ENCODE measurements around the gene MAP4K5. TPM values are rescaled to one million over a fixed set of nuclear protein-coding genes. Genes with fewer than 3 reads are reported as not detected.
A peak's percentile ranks its signal among the peaks of the same experiment; 100 is the strongest.

Gene MAP4K5
- total and polyA plus RNA-seq, 5 donors, result 8.4 to 29.0 (median 20.4) TPM

GRCh38 chr14:50381008-50381407 is 151.4 kb downstream of the MAP4K5 start:
- Histone ChIP-seq H3K9me3 (ENCODE audit: control insufficient read depth, low read length) (no peaks in the 10 kb centered on the region), H3K4me3 (ENCODE audit: low read length) (no peak overlapping the region), H3K27me3 (ENCODE audit: control insufficient read depth, insufficient read depth) (no peaks in the 10 kb centered on the region), H3K27ac (ENCODE audit: low read length) (no peak overlapping the region), H3K4me1 (ENCODE audit: control insufficient read depth, insufficient read depth, low read length) (no peaks in the 10 kb centered on the region)
- ATAC-seq (no peak), DNase-seq (no peak)
- intact Hi-C loops (cut with DNase I), result no loop called here
- 98% methylated on average over 1 of the region's 1 CpG for WGBS

DNA sequence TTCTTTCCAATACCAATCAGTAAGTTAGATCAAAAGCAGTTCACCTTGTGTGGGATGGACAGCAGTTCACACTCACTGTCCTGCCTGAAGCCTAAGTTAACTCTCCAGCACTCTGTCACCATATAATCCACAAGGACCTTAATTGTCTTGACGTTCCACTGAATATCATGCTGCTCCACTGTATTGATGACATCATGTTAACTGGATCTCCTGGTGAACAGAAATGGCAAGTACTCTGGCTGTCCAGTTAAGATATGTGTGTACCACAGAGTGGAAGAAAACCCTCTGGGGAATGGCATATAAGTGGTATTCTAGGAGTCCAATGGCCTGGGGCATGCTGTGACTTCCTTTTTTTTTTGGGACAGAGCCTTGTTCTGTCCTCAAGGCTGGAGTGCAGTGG is 151.9 kb downstream of the MAP4K5 start:
- WGBS, result 84% methylated on average over 1 of the region's 1 CpG

GRCh38 chr14:50379563-50379962 is 152.8 kb downstream of the MAP4K5 start:
- intact Hi-C loops (cut with DNase I), result no loop called here
- Histone ChIP-seq H3K27ac (ENCODE audit: low read length) (no peak overlapping the region), H3K27me3 (ENCODE audit: control insufficient read depth, insufficient read depth) (no peaks in the 10 kb centered on the region), H3K9me3 (ENCODE audit: control insufficient read depth, low read length) (no peaks in the 10 kb centered on the region), H3K4me1 (ENCODE audit: control insufficient read depth, insufficient read depth, low read length) (no peaks in the 10 kb centered on the region), H3K4me3 (ENCODE audit: low read length) (no peak overlapping the region)
- WGBS, result 95% methylated on average over 2 of the region's 2 CpGs
- ATAC-seq, result no peak
- no peak for DNase-seq

More for the DNA sequence above, 151.9 kb downstream of the MAP4K5 start:
- no peak for ATAC-seq
- no peak for DNase-seq
- Histone ChIP-seq H3K27me3 (ENCODE audit: control insufficient read depth, insufficient read depth) (no peaks in the 10 kb centered on the region), H3K9me3 (ENCODE audit: control insufficient read depth, low read length) (no peaks in the 10 kb centered on the region), H3K27ac (ENCODE audit: low read length) (no peak overlapping the region), H3K4me1 (ENCODE audit: control insufficient read depth, insufficient read depth, low read length) (no peaks in the 10 kb centered on the region), H3K4me3 (ENCODE audit: low read length) (no peak overlapping the region)
- intact Hi-C loops (cut with DNase I), result no loop called here

DNA sequence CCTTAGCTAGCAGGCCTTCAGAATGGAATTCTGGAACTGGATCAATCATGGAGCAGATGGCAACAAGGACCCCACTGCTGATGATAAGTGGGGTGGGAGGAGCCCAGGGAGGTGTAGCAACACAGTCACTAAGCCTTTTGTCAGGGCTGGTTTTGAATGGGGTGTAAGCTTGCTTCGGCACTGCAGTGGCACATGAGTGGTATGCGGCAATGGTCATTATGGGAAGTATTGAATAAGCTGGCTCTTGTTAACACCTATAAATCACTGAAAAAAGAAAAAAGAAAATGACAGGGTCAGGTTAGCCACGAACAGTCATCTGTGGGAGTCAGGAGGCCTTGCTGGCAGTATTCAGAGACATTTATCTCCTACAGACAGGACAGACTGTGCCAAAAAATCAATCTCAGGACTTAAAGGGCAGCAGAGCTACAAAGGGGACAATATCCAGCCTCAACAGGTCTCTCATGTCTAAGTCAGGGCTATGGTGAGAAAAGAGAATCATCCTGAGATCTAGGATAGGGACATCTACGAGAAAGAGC is 154.8 kb downstream of the MAP4K5 start:
- no peak overlapping the region for H3K27ac ChIP-seq (ENCODE audit: low read length)
- no peak overlapping the region for H3K4me3 ChIP-seq (ENCODE audit: low read length)
- no peaks in the 10 kb centered on the region for H3K27me3 ChIP-seq (ENCODE audit: control insufficient read depth, insufficient read depth)
- intact Hi-C loops (cut with DNase I), result no loop called here
- WGBS, result 82% methylated on average over 4 of the region's 4 CpGs
- no peaks in the 10 kb centered on the region for H3K9me3 ChIP-seq (ENCODE audit: control insufficient read depth, low read length)
- ATAC-seq, result no peak
- no peaks in the 10 kb centered on the region for H3K4me1 ChIP-seq (ENCODE audit: control insufficient read depth, insufficient read depth, low read length)
- DNase-seq, result no peak

DNA sequence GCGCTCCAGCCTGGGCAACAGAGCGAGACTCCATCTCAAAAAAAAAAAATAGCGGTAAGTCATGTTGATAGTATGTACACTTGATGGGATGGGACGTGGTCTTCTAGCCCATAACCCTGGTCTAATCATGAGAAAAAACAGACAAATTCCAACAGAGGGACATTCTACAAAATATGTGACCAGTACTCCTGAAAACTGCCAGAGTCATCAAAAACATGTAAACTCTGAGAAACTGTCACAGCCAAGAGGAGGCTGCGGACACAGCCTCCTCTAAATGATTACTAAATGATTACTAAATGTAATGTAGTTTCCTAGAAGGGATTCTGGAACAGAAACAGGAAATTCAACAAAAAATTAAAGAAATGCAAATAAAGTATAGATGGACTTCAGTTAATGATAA is 156.6 kb downstream of the MAP4K5 start:
- H3K4me1 ChIP-seq (ENCODE audit: control insufficient read depth, insufficient read depth, low read length), result no peaks in the 10 kb centered on the region
- H3K27ac ChIP-seq (ENCODE audit: low read length), result no peak overlapping the region
- no peaks in the 10 kb centered on the region for H3K27me3 ChIP-seq (ENCODE audit: control insufficient read depth, insufficient read depth)
- H3K4me3 ChIP-seq (ENCODE audit: low read length), result no peak overlapping the region
- no peak for DNase-seq
- 95% methylated on average over 5 of the region's 5 CpGs for WGBS
- H3K9me3 ChIP-seq (ENCODE audit: control insufficient read depth, low read length), result no peaks in the 10 kb centered on the region
- intact Hi-C loops (cut with DNase I), result no loop called here
- ATAC-seq, result no peak

GRCh38 chr14:50373959-50374358 is 158.4 kb downstream of the MAP4K5 start:
- ATAC-seq, result no peak
- 98% methylated on average over 3 of the region's 3 CpGs for WGBS

GRCh38 chr14:50371546-50371945 is 160.8 kb downstream of the MAP4K5 start:
- Histone ChIP-seq H3K4me1 (ENCODE audit: control insufficient read depth, insufficient read depth, low read length) (no peaks in the 10 kb centered on the region), H3K27me3 (ENCODE audit: control insufficient read depth, insufficient read depth) (no peaks in the 10 kb centered on the region), H3K27ac (ENCODE audit: low read length) (no peak overlapping the region), H3K9me3 (ENCODE audit: control insufficient read depth, low read length) (no peaks in the 10 kb centered on the region), H3K4me3 (ENCODE audit: low read length) (no peak overlapping the region)
- ATAC-seq (peak in 1 of 2 donors; percentile 41), DNase-seq (no peak)
- WGBS, result 93% methylated on average over 4 of the region's 4 CpGs
- intact Hi-C loops (cut with DNase I), result no loop called here

More at GRCh38 chr14:50373959-50374358, 158.4 kb downstream of the MAP4K5 start:
- Histone ChIP-seq H3K4me3 (ENCODE audit: low read length) (no peak overlapping the region), H3K27me3 (ENCODE audit: control insufficient read depth, insufficient read depth) (no peaks in the 10 kb centered on the region), H3K9me3 (ENCODE audit: control insufficient read depth, low read length) (no peaks in the 10 kb centered on the region), H3K27ac (ENCODE audit: low read length) (no peak overlapping the region), H3K4me1 (ENCODE audit: control insufficient read depth, insufficient read depth, low read length) (no peaks in the 10 kb centered on the region)
- no peak for DNase-seq
- intact Hi-C loops (cut with DNase I), result no loop called here

Other genes starting within 250 kb of the MAP4K5 start
- gene L2HGDH, start 220.3 kb downstream of the MAP4K5 start, total RNA-seq, result 1 to 10 TPM; 5.2 to 9.4 (median 7.7) TPM
- gene L2HGDH, start 220.3 kb downstream of the MAP4K5 start, polyA plus RNA-seq, result 4.4 TPM
- gene DMAC2L, start 220.2 kb downstream of the MAP4K5 start, total RNA-seq, result 10 to 100 TPM; 14.8 to 23.6 (median 19.3) TPM
- 19.9 TPM for gene DMAC2L, start 220.2 kb downstream of the MAP4K5 start, polyA plus RNA-seq
- 1 to 10 TPM; 1.8 to 4.7 (median 3.5) TPM for gene CDKL1, start 135.7 kb downstream of the MAP4K5 start, total RNA-seq
- gene CDKL1, start 135.7 kb downstream of the MAP4K5 start, polyA plus RNA-seq, result 1.0 TPM
- 1 to 10 TPM; 1.7 to 2.8 (median 2.2) TPM for gene ATL1, start 27.6 kb upstream of the MAP4K5 start, total RNA-seq
- gene ATL1, start 27.6 kb upstream of the MAP4K5 start, polyA plus RNA-seq, result 1.4 TPM
- 10 to 100 TPM; 28.0 to 31.2 (median 29.2) TPM for gene SAV1, start 135.7 kb upstream of the MAP4K5 start, total RNA-seq
- gene SAV1, start 135.7 kb upstream of the MAP4K5 start, polyA plus RNA-seq, result 20.3 TPM

Measured in right cardiac atrium (tissue), 5 donors.